Osteoblast (primary cell): Measurements from ENCODE around the gene SRRM2. TPM values are rescaled to one million over a fixed set of nuclear protein-coding genes. Genes with fewer than 3 reads are reported as not detected.

Source experiments
- DNase-seq: peaks from one replicate; pipeline ENCODE4 v3.0.0; 2011; ENCODE audit warnings: low spot score, mixed read lengths; ENCODE audit not compliant: insufficient read length; ENCODE audit errors: missing footprints
- H2AFZ ChIP-seq: 2 replicates; pipeline ENCODE4 v1.6.0; 2011; ENCODE audit warnings: mild to moderate bottlenecking, low read length
- H3K27ac ChIP-seq: 2 replicates; pipeline ENCODE4 v1.5.1; 2011; ENCODE audit warnings: mild to moderate bottlenecking, low read depth, low read length, moderate library complexity
- H3K27me3 ChIP-seq: 2 replicates; pipeline ENCODE4 v1.6.0; 2012; ENCODE audit warnings: mild to moderate bottlenecking, control low read depth, inconsistent platforms, low read length, moderate library complexity; ENCODE audit not compliant: insufficient read depth
- H3K36me3 ChIP-seq: 2 replicates; pipeline ENCODE4 v1.5.1; 2011; ENCODE audit warnings: mild to moderate bottlenecking, low read length, control low read depth, moderate library complexity; ENCODE audit not compliant: insufficient read depth
- H3K4me1 ChIP-seq: 2 replicates; pipeline ENCODE4 v1.5.1; 2011; ENCODE audit warnings: mild to moderate bottlenecking, low read length, control low read depth, moderate library complexity; ENCODE audit not compliant: insufficient read depth
- H3K4me2 ChIP-seq: 2 replicates; pipeline ENCODE4 v1.6.0; 2011; ENCODE audit warnings: mild to moderate bottlenecking, low read length; ENCODE audit not compliant: insufficient read depth
- H3K4me3 ChIP-seq: fragments of 200-600 bp; sonication (generic); 3 replicates; pipeline ENCODE4 v1.5.1; 2012; ENCODE audit warnings: mild to moderate bottlenecking, low read length, inconsistent platforms; ENCODE audit not compliant: insufficient read depth
- H3K79me2 ChIP-seq: 2 replicates; pipeline ENCODE4 v1.6.0; 2012; ENCODE audit warnings: mild to moderate bottlenecking, low read length, control low read depth, inconsistent platforms; ENCODE audit not compliant: insufficient read depth
- H3K9me3 ChIP-seq: 2 replicates; pipeline ENCODE4 v1.5.1; 2011; ENCODE audit warnings: low read depth, low read length, control low read depth
- H4K20me1 ChIP-seq: 2 replicates; pipeline ENCODE4 v1.6.0; 2012; ENCODE audit warnings: mild to moderate bottlenecking, low read length, control low read depth; ENCODE audit not compliant: insufficient read depth
- total RNA-seq: library from RNA; depleted of rRNA; stranded (reverse); fragments of >200 nt; gene quantifications from 2 replicates; pipeline ENCODE4 v1.2.3, GENCODE V29; 2012
- TF ChIP-seq, protein P1 (sequence below): IDR thresholded peaks from 2 replicates; pipeline ENCODE4 v1.5.1; 2011; ENCODE audit warnings: mild to moderate bottlenecking, low read depth, low read length, moderate library complexity; ENCODE audit errors: extremely low read depth

The SRRM2 gene
- total RNA-seq, 1 donor, result 56.8 TPM

DNA sequence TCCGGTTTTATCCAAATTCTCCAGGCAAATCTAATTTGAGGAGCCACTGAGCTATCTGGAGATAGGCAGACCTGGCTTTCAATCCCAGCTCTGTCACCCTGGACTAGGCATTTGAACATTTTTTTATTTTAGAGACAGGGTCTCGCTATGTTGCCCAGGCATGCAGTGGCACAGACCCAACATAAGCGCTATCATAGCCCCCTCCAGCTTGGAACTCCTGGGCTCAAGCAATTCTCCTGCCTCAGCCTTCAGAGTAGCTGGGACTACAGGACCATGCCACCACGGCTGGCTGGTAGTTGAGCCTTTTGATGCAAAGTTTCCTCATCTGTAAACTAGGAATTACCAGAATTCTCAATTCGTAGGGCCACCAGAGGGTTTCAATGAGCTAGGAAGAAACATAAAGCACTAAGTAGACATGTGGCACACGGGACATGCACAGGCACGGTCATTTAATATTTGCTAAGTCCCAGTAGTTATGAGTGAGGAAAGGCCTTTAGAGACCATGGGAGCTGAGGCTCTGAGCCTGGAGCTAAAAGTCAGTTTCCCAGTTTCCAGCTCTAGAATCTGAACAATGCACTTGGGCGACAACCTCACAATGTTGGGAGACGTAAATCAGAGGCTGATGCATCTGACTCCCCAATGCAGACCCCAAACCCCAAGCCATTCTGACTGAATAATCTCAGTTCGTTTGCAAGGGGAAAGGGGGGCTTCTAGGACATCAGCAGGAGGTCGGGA, 23.5 kb downstream of the SRRM2 start:
- Histone ChIP-seq H2AFZ (no peak overlapping the region), H3K36me3 (peaks cover 39% of the 10 kb centered on the region), H3K27me3 (no peaks in the 10 kb centered on the region), H3K9me3 (no peaks in the 10 kb centered on the region), H3K4me1 (peaks cover 25% of the 10 kb centered on the region), H3K4me3 (peak overlapping the region; percentile 98), H4K20me1 (peaks cover 38% of the 10 kb centered on the region), H3K79me2 (peaks cover 74% of the 10 kb centered on the region), H3K27ac (peak overlapping the region; percentile 36), H3K4me2 (peak overlapping the region; percentile 92)
- TF ChIP-seq, protein P1, sequence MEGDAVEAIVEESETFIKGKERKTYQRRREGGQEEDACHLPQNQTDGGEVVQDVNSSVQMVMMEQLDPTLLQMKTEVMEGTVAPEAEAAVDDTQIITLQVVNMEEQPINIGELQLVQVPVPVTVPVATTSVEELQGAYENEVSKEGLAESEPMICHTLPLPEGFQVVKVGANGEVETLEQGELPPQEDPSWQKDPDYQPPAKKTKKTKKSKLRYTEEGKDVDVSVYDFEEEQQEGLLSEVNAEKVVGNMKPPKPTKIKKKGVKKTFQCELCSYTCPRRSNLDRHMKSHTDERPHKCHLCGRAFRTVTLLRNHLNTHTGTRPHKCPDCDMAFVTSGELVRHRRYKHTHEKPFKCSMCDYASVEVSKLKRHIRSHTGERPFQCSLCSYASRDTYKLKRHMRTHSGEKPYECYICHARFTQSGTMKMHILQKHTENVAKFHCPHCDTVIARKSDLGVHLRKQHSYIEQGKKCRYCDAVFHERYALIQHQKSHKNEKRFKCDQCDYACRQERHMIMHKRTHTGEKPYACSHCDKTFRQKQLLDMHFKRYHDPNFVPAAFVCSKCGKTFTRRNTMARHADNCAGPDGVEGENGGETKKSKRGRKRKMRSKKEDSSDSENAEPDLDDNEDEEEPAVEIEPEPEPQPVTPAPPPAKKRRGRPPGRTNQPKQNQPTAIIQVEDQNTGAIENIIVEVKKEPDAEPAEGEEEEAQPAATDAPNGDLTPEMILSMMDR, result no peak
- peak; percentile 88 for DNase-seq

DNA sequence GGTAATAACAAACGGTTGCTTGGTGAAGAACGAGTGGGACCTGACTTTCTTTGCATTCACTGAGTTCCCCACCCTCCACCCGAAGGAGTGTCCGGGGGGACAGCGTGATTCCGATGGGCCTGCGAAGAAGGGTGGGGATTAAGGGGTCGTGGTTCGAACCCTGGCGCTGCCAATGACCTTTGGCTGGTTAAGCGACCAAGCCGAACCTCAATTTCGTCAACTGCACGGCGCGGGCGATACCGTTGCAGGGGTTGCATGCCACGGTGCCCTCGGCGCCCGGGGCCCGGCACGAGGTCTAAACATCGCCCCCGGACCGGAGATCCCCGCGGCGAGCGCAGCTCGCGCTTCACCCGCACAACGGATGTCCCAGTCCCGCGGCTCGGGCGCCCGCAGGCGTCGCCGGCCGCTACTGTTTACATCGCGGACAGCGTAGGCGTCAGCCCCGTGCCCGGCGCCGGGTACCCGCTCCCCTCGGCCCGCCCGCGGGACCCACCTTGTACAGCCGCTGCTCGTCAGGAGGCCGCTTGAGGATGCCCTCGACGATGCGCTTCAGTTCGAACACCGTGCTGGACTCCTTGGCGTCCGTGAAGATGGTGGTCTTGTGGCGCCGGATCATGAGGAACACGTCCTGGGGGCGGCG, 24.2 kb downstream of the SRRM2 start:
- Histone ChIP-seq H3K27ac (peak overlapping the region; percentile 36), H3K9me3 (no peaks in the 10 kb centered on the region), H2AFZ (no peak overlapping the region), H4K20me1 (peaks cover 31% of the 10 kb centered on the region), H3K36me3 (peaks cover 35% of the 10 kb centered on the region), H3K4me2 (peak overlapping the region; percentile 92), H3K4me3 (peak overlapping the region; percentile 98), H3K27me3 (no peaks in the 10 kb centered on the region), H3K4me1 (peaks cover 25% of the 10 kb centered on the region), H3K79me2 (peaks cover 68% of the 10 kb centered on the region)
- peak; percentile 86 for DNase-seq
- TF ChIP-seq, protein P1, result no peak

DNA sequence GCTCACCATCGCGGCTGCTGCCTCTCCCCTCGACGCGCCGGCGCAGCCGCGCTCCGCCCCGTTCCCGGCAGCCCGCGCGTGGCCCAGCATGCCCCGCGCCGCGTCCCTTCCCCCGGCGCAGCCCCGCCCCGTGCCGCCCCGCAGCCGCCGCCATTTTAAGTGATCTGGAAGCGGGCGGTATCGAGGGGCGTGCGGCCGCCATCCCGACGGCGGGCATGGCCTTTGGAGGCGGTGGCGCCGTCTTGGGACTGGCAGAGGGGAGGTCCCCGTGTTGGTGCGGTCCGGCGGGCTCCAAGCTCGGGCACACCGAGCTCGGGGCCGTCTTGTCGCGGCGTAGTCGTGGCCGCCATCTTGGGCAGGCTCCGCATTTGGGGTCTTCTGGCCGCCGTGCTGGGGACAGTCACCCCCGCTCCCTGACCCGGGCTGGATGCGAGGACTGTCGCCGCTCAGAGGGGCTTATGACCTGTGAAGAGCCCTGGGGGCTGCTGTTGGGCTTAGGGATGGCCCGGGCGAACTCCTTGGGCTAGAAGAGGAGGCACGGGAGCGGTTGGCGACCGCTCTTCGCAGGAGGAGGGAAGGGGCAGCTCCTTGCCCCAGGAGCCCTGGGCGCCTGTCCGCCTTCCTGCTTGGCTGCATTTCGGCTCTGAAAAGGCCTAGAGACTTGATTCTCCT, 24.9 kb downstream of the SRRM2 start, which contains the start of gene ELOB:
ELOB (minus strand) TSS at position 50 of the 672 bp plus-strand sequence; CDS start at position 9, 41 bp downstream.
- Histone ChIP-seq H3K36me3 (peaks cover 28% of the 10 kb centered on the region), H3K79me2 (peaks cover 62% of the 10 kb centered on the region)

More for the DNA sequence above, 24.9 kb downstream of the SRRM2 start, which contains the start of gene ELOB:
- Histone ChIP-seq H4K20me1 (peaks cover 25% of the 10 kb centered on the region), H3K9me3 (no peaks in the 10 kb centered on the region), H3K27ac (peak within 1 kb of the TSS; percentile 99), H3K4me1 (peaks cover 25% of the 10 kb centered on the region), H3K4me3 (peak within 1 kb of the TSS; percentile 98), H2AFZ (peak within 1 kb of the TSS; percentile 98), H3K4me2 (peak within 1 kb of the TSS; percentile 92), H3K27me3 (no peaks in the 10 kb centered on the region)
- DNase-seq, result peak; percentile 100
- TF ChIP-seq, protein P1, result no peak
